ENCODE results near the gene KCNK10. TPM values are rescaled to one million over a fixed set of nuclear protein-coding genes. Genes with fewer than 3 reads are reported as not detected.

The KCNK10 gene
- total RNA-seq, 2 experiments from 2014 or later, result not detected

Other genes with a start within 250 kb of the KCNK10 start
- gene SPATA7, start 62.4 kb upstream of the KCNK10 start, total RNA-seq, result 1 to 10 TPM; 2.5 to 3.0 TPM
- gene PTPN21, start 231.7 kb upstream of the KCNK10 start, total RNA-seq, result under 1 TPM; 0.16 to 0.25 TPM
- gene ZC3H14, start 239.8 kb upstream of the KCNK10 start, total RNA-seq, result 10 to 100 TPM; 47.5 to 52.6 TPM